ENCODE measurements around the gene TLCD3B.

DNA sequence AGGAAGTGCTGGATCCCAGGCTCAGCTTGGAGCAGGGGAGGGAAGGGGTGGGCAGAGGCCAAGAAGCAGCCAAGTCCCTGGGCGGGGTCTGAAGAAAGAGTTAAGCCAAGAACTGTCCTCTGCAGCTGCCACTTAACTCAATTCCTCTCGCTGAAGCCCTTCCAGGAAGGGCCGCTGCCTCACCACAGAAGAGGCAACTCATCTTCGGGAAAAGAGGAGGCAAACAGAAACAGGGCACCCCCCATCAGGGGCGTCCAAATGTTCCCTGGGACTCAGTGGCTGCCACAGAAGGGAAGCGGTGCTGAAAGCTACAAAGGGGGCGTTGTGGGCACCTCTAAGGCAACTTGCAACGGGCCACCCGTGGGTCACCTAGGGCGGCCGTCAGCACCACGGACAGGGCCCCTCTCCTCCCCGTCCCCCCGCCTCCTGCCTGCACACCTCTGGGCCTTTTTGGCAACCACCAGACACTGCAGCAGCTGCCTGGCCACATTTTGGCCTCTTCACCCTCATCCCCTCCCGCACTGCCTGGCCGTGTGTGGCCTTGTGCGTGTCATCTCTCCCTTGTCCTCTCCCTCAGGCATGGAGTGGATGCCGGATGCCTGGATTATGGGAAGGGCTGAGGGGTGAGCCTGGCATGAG, 2.5 kb downstream of the TLCD3B start:
- TF ChIP-seq, protein P1, sequence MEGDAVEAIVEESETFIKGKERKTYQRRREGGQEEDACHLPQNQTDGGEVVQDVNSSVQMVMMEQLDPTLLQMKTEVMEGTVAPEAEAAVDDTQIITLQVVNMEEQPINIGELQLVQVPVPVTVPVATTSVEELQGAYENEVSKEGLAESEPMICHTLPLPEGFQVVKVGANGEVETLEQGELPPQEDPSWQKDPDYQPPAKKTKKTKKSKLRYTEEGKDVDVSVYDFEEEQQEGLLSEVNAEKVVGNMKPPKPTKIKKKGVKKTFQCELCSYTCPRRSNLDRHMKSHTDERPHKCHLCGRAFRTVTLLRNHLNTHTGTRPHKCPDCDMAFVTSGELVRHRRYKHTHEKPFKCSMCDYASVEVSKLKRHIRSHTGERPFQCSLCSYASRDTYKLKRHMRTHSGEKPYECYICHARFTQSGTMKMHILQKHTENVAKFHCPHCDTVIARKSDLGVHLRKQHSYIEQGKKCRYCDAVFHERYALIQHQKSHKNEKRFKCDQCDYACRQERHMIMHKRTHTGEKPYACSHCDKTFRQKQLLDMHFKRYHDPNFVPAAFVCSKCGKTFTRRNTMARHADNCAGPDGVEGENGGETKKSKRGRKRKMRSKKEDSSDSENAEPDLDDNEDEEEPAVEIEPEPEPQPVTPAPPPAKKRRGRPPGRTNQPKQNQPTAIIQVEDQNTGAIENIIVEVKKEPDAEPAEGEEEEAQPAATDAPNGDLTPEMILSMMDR (IDR thresholded peaks at IDR 0.05): no peak
- no peak for TF ChIP-seq POLR2AphosphoS5 (IDR thresholded peaks at IDR 0.05; ENCODE audit: low read depth, low read length)
- no peak for TF ChIP-seq EP300 (IDR thresholded peaks at IDR 0.05; ENCODE audit: borderline replicate concordance in 1 of 2, low read depth in 1 of 2, low read length in 1 of 2)
- TF ChIP-seq NFIC (IDR thresholded peaks at IDR 0.05; ENCODE audit: borderline replicate concordance): no peak
- TF ChIP-seq RFX5 (IDR thresholded peaks at IDR 0.05; ENCODE audit: low read length): no peak
- TF ChIP-seq, protein P2, sequence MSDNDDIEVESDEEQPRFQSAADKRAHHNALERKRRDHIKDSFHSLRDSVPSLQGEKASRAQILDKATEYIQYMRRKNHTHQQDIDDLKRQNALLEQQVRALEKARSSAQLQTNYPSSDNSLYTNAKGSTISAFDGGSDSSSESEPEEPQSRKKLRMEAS (IDR thresholded peaks at IDR 0.05; ENCODE audit: low read depth): no peak
- no peak for TF ChIP-seq SIN3A (IDR thresholded peaks at IDR 0.05; ENCODE audit: borderline replicate concordance, low read depth, low read length)
- no peak for TF ChIP-seq MEF2A (IDR thresholded peaks at IDR 0.05; ENCODE audit: borderline replicate concordance, low read depth)
